ENCODE data around the gene ALDH1A1.

Gene ALDH1A1

DNA sequence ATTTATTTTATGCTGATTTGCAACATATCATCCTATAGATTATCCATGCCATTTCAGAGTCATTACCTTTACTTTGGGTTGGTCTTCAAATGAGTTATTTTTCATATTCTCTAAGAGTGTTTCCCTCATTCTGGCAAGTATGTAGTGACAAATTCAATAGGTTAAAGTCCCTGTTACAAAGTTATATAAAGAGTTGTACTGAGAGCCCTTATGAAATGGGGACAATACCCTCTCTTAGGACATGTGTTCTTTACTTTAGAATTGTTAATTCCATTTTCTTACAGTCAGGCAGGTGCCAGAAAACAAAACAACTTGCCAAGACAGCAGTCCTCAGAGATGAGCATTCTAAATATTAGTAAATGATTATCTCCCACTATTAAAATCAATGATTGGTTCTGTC is 6.0 kb downstream of the ALDH1A1 start:
- Histone ChIP-seq H3F3A (ENCODE audit: insufficient read depth, low read length) (no peaks in the 10 kb centered on the region), H3K27me3 (replicated peaks; ENCODE audit: insufficient read depth, low read length) (no peaks in the 10 kb centered on the region), H3K79me2 (ENCODE audit: low read length) (no peaks in the 10 kb centered on the region), H3K36me3 (replicated peaks; ENCODE audit: insufficient read depth, low read length) (no peaks in the 10 kb centered on the region), H3K4me2 (ENCODE audit: low read depth, low read length) (no peak overlapping the region), H3K4me1 (ENCODE audit: low read length) (no peaks in the 10 kb centered on the region), H3K9me3 (replicated peaks; ENCODE audit: insufficient read depth, low read length) (no peaks in the 10 kb centered on the region), H3K27ac (ENCODE audit: low read length) (no peak overlapping the region), H4K20me1 (ENCODE audit: insufficient read depth, low read length) (no peaks in the 10 kb centered on the region), H2AFZ (ENCODE audit: low read length) (no peak overlapping the region), H3K4me3 (ENCODE audit: low read length) (no peak overlapping the region), H3K9ac (ENCODE audit: low read length) (no peak overlapping the region), H3K9me2 (replicated peaks; ENCODE audit: insufficient read depth, low read length) (no peaks in the 10 kb centered on the region)
- no peak for DNase-seq
- TF ChIP-seq EZH2 (optimal IDR thresholded peaks at IDR 0.05; ENCODE audit: low read depth, low read length) (no peak), EZH2phosphoT487 (IDR thresholded peaks at IDR 0.05; ENCODE audit: low read length) (no peak)
- TF ChIP-seq, protein P1, sequence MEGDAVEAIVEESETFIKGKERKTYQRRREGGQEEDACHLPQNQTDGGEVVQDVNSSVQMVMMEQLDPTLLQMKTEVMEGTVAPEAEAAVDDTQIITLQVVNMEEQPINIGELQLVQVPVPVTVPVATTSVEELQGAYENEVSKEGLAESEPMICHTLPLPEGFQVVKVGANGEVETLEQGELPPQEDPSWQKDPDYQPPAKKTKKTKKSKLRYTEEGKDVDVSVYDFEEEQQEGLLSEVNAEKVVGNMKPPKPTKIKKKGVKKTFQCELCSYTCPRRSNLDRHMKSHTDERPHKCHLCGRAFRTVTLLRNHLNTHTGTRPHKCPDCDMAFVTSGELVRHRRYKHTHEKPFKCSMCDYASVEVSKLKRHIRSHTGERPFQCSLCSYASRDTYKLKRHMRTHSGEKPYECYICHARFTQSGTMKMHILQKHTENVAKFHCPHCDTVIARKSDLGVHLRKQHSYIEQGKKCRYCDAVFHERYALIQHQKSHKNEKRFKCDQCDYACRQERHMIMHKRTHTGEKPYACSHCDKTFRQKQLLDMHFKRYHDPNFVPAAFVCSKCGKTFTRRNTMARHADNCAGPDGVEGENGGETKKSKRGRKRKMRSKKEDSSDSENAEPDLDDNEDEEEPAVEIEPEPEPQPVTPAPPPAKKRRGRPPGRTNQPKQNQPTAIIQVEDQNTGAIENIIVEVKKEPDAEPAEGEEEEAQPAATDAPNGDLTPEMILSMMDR (IDR thresholded peaks at IDR 0.05; ENCODE audit: low read length) = no peak

DNA sequence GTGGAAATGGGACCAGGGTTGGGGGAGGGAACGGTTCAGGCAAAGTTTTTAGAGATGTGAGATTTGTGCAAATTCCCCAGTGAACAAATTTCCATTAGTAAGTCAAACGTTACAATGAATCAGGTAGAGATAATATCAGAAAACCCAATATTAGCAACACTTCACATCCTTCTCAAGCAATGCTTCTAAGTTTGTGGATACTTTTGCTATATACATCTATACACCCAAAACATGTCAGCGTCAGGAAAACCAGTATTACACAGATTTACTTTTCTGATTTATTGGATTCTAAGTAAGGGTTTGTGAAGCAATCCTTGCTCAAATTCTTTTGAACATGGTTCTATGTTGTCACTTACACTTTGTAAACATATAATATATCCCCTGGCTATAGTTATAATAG is 6.5 kb downstream of the ALDH1A1 start:
- Histone ChIP-seq H3F3A (ENCODE audit: insufficient read depth, low read length) (no peaks in the 10 kb centered on the region), H3K9me2 (replicated peaks; ENCODE audit: insufficient read depth, low read length) (no peaks in the 10 kb centered on the region), H3K9ac (ENCODE audit: low read length) (no peak overlapping the region), H3K27me3 (replicated peaks; ENCODE audit: insufficient read depth, low read length) (no peaks in the 10 kb centered on the region), H3K4me1 (ENCODE audit: low read length) (no peaks in the 10 kb centered on the region), H3K4me3 (ENCODE audit: low read length) (no peak overlapping the region), H3K36me3 (replicated peaks; ENCODE audit: insufficient read depth, low read length) (no peaks in the 10 kb centered on the region), H3K79me2 (ENCODE audit: low read length) (no peaks in the 10 kb centered on the region), H3K27ac (ENCODE audit: low read length) (no peak overlapping the region), H3K9me3 (replicated peaks; ENCODE audit: insufficient read depth, low read length) (no peaks in the 10 kb centered on the region), H2AFZ (ENCODE audit: low read length) (no peak overlapping the region), H3K4me2 (ENCODE audit: low read depth, low read length) (no peak overlapping the region), H4K20me1 (ENCODE audit: insufficient read depth, low read length) (no peaks in the 10 kb centered on the region)
- TF ChIP-seq, protein P1 (IDR thresholded peaks at IDR 0.05; ENCODE audit: low read length) = no peak
- TF ChIP-seq EZH2 (optimal IDR thresholded peaks at IDR 0.05; ENCODE audit: low read depth, low read length) (no peak), EZH2phosphoT487 (IDR thresholded peaks at IDR 0.05; ENCODE audit: low read length) (no peak)
- no peak for DNase-seq

DNA sequence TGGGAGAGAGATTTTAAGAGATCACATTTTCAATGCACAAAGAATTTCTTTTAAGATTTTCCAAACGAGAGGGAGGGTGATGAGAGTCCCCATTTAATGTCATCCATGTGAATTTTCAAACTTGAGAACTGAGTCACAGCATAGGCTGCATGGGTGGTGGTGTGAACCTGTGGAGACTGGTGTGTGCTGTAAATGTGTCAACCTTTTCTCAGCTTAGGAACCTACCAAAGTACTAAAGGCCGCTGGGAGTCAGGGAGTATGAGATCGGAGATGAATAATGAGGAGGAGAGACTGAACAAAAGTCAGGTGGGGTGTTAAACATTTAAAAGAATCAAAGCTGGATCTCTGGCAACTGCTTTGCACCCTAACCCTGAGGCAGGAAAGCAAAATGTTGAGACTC is 7.5 kb downstream of the ALDH1A1 start:
- H3K9me2 ChIP-seq (replicated peaks; ENCODE audit: insufficient read depth, low read length) = no peaks in the 10 kb centered on the region
- TF ChIP-seq EZH2phosphoT487 (IDR thresholded peaks at IDR 0.05; ENCODE audit: low read length) = no peak
- TF ChIP-seq EZH2 (optimal IDR thresholded peaks at IDR 0.05; ENCODE audit: low read depth, low read length) = no peak
- TF ChIP-seq, protein P1 (IDR thresholded peaks at IDR 0.05; ENCODE audit: low read length) = no peak
- H2AFZ ChIP-seq (ENCODE audit: low read length) = no peak overlapping the region
- H3K9ac ChIP-seq (ENCODE audit: low read length) = no peak overlapping the region
- H3K4me2 ChIP-seq (ENCODE audit: low read depth, low read length) = no peak overlapping the region
- H3K27me3 ChIP-seq (replicated peaks; ENCODE audit: insufficient read depth, low read length) = no peaks in the 10 kb centered on the region
- DNase-seq = no peak
- no peaks in the 10 kb centered on the region for H4K20me1 ChIP-seq (ENCODE audit: insufficient read depth, low read length)
- no peaks in the 10 kb centered on the region for H3K9me3 ChIP-seq (replicated peaks; ENCODE audit: insufficient read depth, low read length)
- H3K4me1 ChIP-seq (ENCODE audit: low read length) = no peaks in the 10 kb centered on the region
- no peaks in the 10 kb centered on the region for H3K36me3 ChIP-seq (replicated peaks; ENCODE audit: insufficient read depth, low read length)
- H3F3A ChIP-seq (ENCODE audit: insufficient read depth, low read length) = no peaks in the 10 kb centered on the region
- H3K79me2 ChIP-seq (ENCODE audit: low read length) = no peaks in the 10 kb centered on the region
- H3K4me3 ChIP-seq (ENCODE audit: low read length) = no peak overlapping the region
- no peak overlapping the region for H3K27ac ChIP-seq (ENCODE audit: low read length)
